MM.1S (cell line): Measurements from ENCODE around the gene BTBD9.

ENCODE experiments used
- CTCF ChIP-seq: fragments of 300-600 bp; sonication (generic); IDR thresholded peaks from 2 replicates; pipeline ENCODE4 v1.5.1; 2016; ENCODE audit warnings: antibody characterized with exemption, low read length, mixed read lengths
- EZH2 ChIP-seq: fragments of 300-600 bp; sonication (generic); optimal IDR thresholded peaks from 2 replicates; pipeline ENCODE3; 2017; ENCODE audit warnings: low read depth, mild to moderate bottlenecking, antibody characterized with exemption, low read length, mixed read lengths
- EZH2phosphoT487 ChIP-seq: fragments of 300-600 bp; sonication (generic); IDR thresholded peaks from 2 replicates; pipeline ENCODE4 v1.6.1; 2018; ENCODE audit warnings: antibody characterized with exemption, low read length

GRCh38 chr6:38348371-38348770, 291.4 kb downstream of the BTBD9 start:
- TF ChIP-seq EZH2 (no peak), CTCF (no peak), EZH2phosphoT487 (no peak)
